Stimulated activated naive CD8-positive, alpha-beta T cell treated with anti-CD3 and anti-CD28 coated beads, Interleukin-15, Interleukin-2, amounts not matched to agents 100 ng/mL and 50 ng/mL, for 24 hours (primary cell): Measurements from ENCODE around the gene DIO3.

Source experiments
- H3K27ac Mint-ChIP-seq: one replicate; pipeline ENCODE4 v1.8.0; 2021; ENCODE audit warnings: mild to moderate bottlenecking, mixed read lengths
- H3K27me3 Mint-ChIP-seq: one replicate; pipeline ENCODE4 v1.8.0; 2021; ENCODE audit warnings: mixed read lengths
- H3K36me3 Mint-ChIP-seq: one replicate; pipeline ENCODE4 v1.8.0; 2021; ENCODE audit warnings: low read depth, mixed read lengths
- H3K4me1 Mint-ChIP-seq: one replicate; pipeline ENCODE4 v1.8.0; 2021; ENCODE audit warnings: low read depth, mixed read lengths
- H3K4me3 Mint-ChIP-seq: one replicate; pipeline ENCODE4 v1.8.0; 2021; ENCODE audit warnings: mild to moderate bottlenecking, mixed read lengths
- H3K9me3 Mint-ChIP-seq: one replicate; pipeline ENCODE4 v1.8.0; 2021; ENCODE audit warnings: mixed read lengths

DIO3 gene

DNA sequence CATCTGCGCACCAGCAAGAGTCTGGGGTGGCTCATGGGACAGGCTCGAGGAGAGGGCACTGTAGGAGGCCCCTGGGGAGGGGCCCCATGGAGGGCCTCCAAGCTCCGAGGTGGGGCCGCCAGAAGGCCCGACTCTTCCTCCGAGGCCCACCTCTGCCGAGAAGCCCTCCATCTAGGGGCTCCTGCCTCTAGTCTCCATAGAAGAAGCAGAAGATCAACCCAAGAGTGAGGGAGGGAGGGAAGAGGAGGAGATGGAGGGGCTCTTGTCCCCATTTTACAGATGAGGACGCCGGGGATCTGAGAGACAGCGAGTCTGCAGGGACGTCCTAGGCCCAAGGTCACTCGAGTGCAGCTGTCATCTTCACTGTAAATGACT, 41.2 kb downstream of the DIO3 start:
- Mint-ChIP-seq H3K27me3 (peaks cover 11% of the 10 kb centered on the region), H3K36me3 (peaks cover 3% of the 10 kb centered on the region), H3K4me1 (peaks cover 12% of the 10 kb centered on the region), H3K9me3 (peaks cover 7% of the 10 kb centered on the region), H3K4me3 (no peak overlapping the region), H3K27ac (no peak overlapping the region)

GRCh38 chr14:101603096-101603495, 41.8 kb downstream of the DIO3 start:
- Mint-ChIP-seq H3K36me3 (no peaks in the 10 kb centered on the region), H3K27me3 (peaks cover 13% of the 10 kb centered on the region), H3K4me3 (no peak overlapping the region), H3K4me1 (peaks cover 6% of the 10 kb centered on the region), H3K9me3 (peaks cover under 1% of the 10 kb centered on the region), H3K27ac (no peak overlapping the region)

GRCh38 chr14:101604228-101604934, 43.1 kb downstream of the DIO3 start:
- H3K36me3 Mint-ChIP-seq: no peaks in the 10 kb centered on the region
- H3K4me3 Mint-ChIP-seq: no peak overlapping the region
- no peaks in the 10 kb centered on the region for H3K9me3 Mint-ChIP-seq
- peaks cover 25% of the 10 kb centered on the region for H3K27me3 Mint-ChIP-seq
- no peaks in the 10 kb centered on the region for H3K4me1 Mint-ChIP-seq
- no peak overlapping the region for H3K27ac Mint-ChIP-seq

DNA sequence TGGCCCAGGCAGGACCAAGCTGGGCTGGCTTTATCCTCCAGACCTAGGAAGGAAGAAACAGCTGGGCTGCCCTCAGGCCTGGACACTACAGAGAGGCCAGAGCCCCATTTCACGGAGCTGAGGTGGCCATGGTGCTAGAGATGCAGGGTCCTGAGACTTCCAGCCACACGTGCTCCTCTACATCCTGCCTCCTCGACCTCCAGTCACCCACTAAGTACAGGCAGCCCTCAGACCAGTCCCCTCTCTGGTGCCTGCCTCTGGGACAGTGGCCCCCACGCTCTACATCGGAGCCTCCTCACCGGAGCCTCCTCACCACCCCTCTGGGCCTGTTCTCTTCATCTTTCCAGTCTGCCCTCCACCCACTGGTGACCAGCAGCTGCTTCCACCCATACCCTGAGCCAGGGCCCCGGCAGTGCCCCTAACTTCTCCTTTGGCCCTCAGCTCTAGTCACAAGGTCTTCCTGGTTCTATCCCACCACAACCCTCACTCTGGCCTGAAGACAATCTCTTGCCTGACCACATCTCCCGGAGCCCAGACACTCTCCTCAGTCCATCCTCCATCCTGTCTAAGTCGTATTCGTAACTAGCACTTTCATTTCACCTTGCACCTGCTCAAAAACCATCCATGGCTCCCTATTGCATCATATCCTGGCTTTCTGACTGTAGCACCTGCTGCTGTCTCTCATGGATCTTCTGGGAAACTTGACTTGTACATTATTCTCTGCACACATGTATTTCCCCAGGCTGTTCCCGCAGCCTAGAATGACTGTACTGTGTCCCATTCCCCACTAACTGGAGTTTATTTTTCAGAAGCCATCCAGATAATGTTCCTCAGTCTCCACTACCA, 43.9 kb downstream of the DIO3 start:
- H3K36me3 Mint-ChIP-seq: no peaks in the 10 kb centered on the region

GRCh38 chr14:101605836-101606235, 44.5 kb downstream of the DIO3 start:
- H3K9me3 Mint-ChIP-seq: no peaks in the 10 kb centered on the region
- no peak overlapping the region for H3K4me3 Mint-ChIP-seq
- H3K4me1 Mint-ChIP-seq: no peaks in the 10 kb centered on the region
- no peaks in the 10 kb centered on the region for H3K36me3 Mint-ChIP-seq
- H3K27me3 Mint-ChIP-seq: peaks cover 32% of the 10 kb centered on the region
- no peak overlapping the region for H3K27ac Mint-ChIP-seq

More for the DNA sequence above, 43.9 kb downstream of the DIO3 start:
- no peaks in the 10 kb centered on the region for H3K9me3 Mint-ChIP-seq
- no peaks in the 10 kb centered on the region for H3K4me1 Mint-ChIP-seq
- no peak overlapping the region for H3K4me3 Mint-ChIP-seq
- H3K27me3 Mint-ChIP-seq: peaks cover 27% of the 10 kb centered on the region
- H3K27ac Mint-ChIP-seq: no peak overlapping the region
